GM18517 (cell line): ENCODE measurements around the gene HNRNPA3.
A peak's percentile ranks its signal among the peaks of the same experiment; 100 is the strongest.
"Not testable (repeated sequence)": the region's sequence is repeated elsewhere in the genome, so short reads cannot be mapped to it uniquely, and the experiment has no call there.

ENCODE experiments used
- ATAC-seq: cut with Tn5 transposase; IDR thresholded peaks from one replicate; pipeline ENCODE4 v1.9.1; 2021; ENCODE audit warnings: mild to moderate bottlenecking, moderate library complexity; ENCODE audit not compliant: unreplicated experiment

The HNRNPA3 gene

GRCh38 chr2:177254433-177255226 lies 42.0 kb downstream of the HNRNPA3 start:
- no peak for ATAC-seq

- ATAC-seq = no peak
These were observed 42.6 kb downstream of the HNRNPA3 start for GRCh38 chr2:177255227-177255601.

- ATAC-seq = no peak
These were observed 43.4 kb downstream of the HNRNPA3 start for GRCh38 chr2:177256026-177256425.

- ATAC-seq = no peak
These were observed 44.1 kb downstream of the HNRNPA3 start for GRCh38 chr2:177256695-177257094.

GRCh38 chr2:177257471-177257870 lies 44.9 kb downstream of the HNRNPA3 start:
- ATAC-seq = no peak

GRCh38 chr2:177258059-177258458 lies 45.5 kb downstream of the HNRNPA3 start:
- ATAC-seq = no peak

GRCh38 chr2:177260379-177260778 lies 47.8 kb downstream of the HNRNPA3 start:
- ATAC-seq = no peak

GRCh38 chr2:177261116-177262060 lies 48.8 kb downstream of the HNRNPA3 start:
- no peak for ATAC-seq

GRCh38 chr2:177262092-177262491 lies 49.5 kb downstream of the HNRNPA3 start:
- ATAC-seq = no peak

- ATAC-seq = no peak
These were observed 50.4 kb downstream of the HNRNPA3 start for GRCh38 chr2:177262958-177263450.

- peak; percentile 45 for ATAC-seq
These were observed 51.0 kb downstream of the HNRNPA3 start for GRCh38 chr2:177263451-177264208.

GRCh38 chr2:177264209-177264692 lies 51.7 kb downstream of the HNRNPA3 start:
- peak; percentile 25 for ATAC-seq

- peak; percentile 53 for ATAC-seq
These were observed 52.3 kb downstream of the HNRNPA3 start, which contains the start of gene NFE2L2 for GRCh38 chr2:177264693-177265587. TSS of gene NFE2L2 (minus strand) at chr2:177264727. CDS start at chr2:177264576, 151 bp downstream.

GRCh38 chr2:177265824-177266817 lies 53.5 kb downstream of the HNRNPA3 start:
- ATAC-seq = no peak

- ATAC-seq = not testable (repeated sequence)
These were observed 54.4 kb downstream of the HNRNPA3 start for GRCh38 chr2:177266955-177267354.

GRCh38 chr2:177268187-177268871 lies 55.7 kb downstream of the HNRNPA3 start:
- no peak for ATAC-seq

- ATAC-seq = no peak
These were observed 56.3 kb downstream of the HNRNPA3 start for GRCh38 chr2:177268901-177269300.

- no peak for ATAC-seq
These were observed 57.9 kb downstream of the HNRNPA3 start for GRCh38 chr2:177270531-177270930.
